Measurements from ENCODE around the gene LTA4H.

Gene LTA4H

GRCh38 chr12:96034621-96035282 is 635 bp downstream of the LTA4H start:
- DNase-seq (ENCODE audit: low read depth, low spot score) = no peak

GRCh38 chr12:96033549-96034389 is 1.6 kb downstream of the LTA4H start:
- no peak for DNase-seq (ENCODE audit: low read depth, low spot score)

GRCh38 chr12:96029826-96030225 is 5.6 kb downstream of the LTA4H start:
- DNase-seq (ENCODE audit: low read depth, low spot score) = no peak

- no peak for DNase-seq (ENCODE audit: low read depth, low spot score)
Observed at GRCh38 chr12:96028538-96028937, 6.8 kb downstream of the LTA4H start.

- DNase-seq (ENCODE audit: low read depth, low spot score) = no peak
Observed at GRCh38 chr12:96026331-96026730, 9.1 kb downstream of the LTA4H start.

- no peak for DNase-seq (ENCODE audit: low read depth, low spot score)
Observed at GRCh38 chr12:96025518-96025917, 9.9 kb downstream of the LTA4H start.

- DNase-seq (ENCODE audit: low read depth, low spot score) = no peak
Observed at GRCh38 chr12:96020314-96021003, 14.9 kb downstream of the LTA4H start.

- no peak for DNase-seq (ENCODE audit: low read depth, low spot score)
Observed at GRCh38 chr12:96015672-96016071, 19.7 kb downstream of the LTA4H start.

GRCh38 chr12:96014943-96015599 is 20.3 kb downstream of the LTA4H start:
- no peak for DNase-seq (ENCODE audit: low read depth, low spot score)

- no peak for DNase-seq (ENCODE audit: low read depth, low spot score)
Observed at GRCh38 chr12:96007729-96008128, 27.7 kb downstream of the LTA4H start.

GRCh38 chr12:96006727-96007126 is 28.7 kb downstream of the LTA4H start:
- DNase-seq (ENCODE audit: low read depth, low spot score) = no peak

GRCh38 chr12:96000858-96001257 is 34.5 kb downstream of the LTA4H start:
- no peak for DNase-seq (ENCODE audit: low read depth, low spot score)

GRCh38 chr12:95999484-95999883 is 35.9 kb downstream of the LTA4H start:
- no peak for DNase-seq (ENCODE audit: low read depth, low spot score)

- no peak for DNase-seq (ENCODE audit: low read depth, low spot score)
Observed at GRCh38 chr12:95998611-95999286, 36.6 kb downstream of the LTA4H start.

GRCh38 chr12:95997911-95998510 is 37.4 kb downstream of the LTA4H start:
- no peak for DNase-seq (ENCODE audit: low read depth, low spot score)

GRCh38 chr12:95997276-95997675 is 38.1 kb downstream of the LTA4H start:
- DNase-seq (ENCODE audit: low read depth, low spot score) = no peak

GRCh38 chr12:95996034-95996658 is 39.2 kb downstream of the LTA4H start, which contains the start of gene HAL:
HAL (minus strand) TSS chr12:95996344; CDS start chr12:95995910, 434 bp downstream.
- no peak for DNase-seq (ENCODE audit: low read depth, low spot score)

- no peak for DNase-seq (ENCODE audit: low read depth, low spot score)
Observed at GRCh38 chr12:95995238-95996031, 40.0 kb downstream of the LTA4H start.

- DNase-seq (ENCODE audit: low read depth, low spot score) = no peak
Observed at GRCh38 chr12:95994476-95994875, 40.9 kb downstream of the LTA4H start.

GRCh38 chr12:95993907-95994306 is 41.5 kb downstream of the LTA4H start:
- no peak for DNase-seq (ENCODE audit: low read depth, low spot score)
